Retina (tissue), 1 donor: ENCODE measurements around the gene OLFM1.

Experiments
- DNase-seq: peaks from one replicate; pipeline ENCODE4 v3.0.0-alpha.2; 2016

The OLFM1 gene

DNA sequence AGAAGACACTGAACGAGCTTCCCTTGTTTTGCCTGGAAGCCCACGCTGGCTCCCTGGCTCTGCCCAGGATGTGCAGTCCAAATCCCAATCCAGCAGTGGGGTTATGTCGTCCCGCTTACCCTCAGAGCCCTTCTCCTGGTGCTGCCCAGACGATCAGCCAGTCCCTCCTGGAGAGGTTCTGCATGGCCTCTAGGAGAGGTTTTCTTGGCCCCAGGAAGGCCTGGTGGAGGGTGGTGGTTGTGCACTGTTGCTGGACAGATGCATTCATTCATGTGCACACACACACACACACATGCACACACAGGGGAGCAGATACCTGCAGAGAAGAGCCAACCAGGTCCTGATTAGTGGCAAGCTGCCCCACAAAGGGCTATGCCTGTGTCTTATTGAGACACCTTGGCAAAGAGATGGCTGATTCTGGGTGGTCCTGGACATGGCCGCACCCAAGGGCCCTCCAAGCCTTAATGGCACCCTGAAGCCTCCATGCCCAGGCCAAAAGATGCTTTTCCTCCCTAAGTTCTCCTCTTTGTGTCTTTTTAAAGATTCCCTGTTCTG lies 10.5 kb upstream of the OLFM1 start:
- DNase-seq, result peak; percentile 33

DNA sequence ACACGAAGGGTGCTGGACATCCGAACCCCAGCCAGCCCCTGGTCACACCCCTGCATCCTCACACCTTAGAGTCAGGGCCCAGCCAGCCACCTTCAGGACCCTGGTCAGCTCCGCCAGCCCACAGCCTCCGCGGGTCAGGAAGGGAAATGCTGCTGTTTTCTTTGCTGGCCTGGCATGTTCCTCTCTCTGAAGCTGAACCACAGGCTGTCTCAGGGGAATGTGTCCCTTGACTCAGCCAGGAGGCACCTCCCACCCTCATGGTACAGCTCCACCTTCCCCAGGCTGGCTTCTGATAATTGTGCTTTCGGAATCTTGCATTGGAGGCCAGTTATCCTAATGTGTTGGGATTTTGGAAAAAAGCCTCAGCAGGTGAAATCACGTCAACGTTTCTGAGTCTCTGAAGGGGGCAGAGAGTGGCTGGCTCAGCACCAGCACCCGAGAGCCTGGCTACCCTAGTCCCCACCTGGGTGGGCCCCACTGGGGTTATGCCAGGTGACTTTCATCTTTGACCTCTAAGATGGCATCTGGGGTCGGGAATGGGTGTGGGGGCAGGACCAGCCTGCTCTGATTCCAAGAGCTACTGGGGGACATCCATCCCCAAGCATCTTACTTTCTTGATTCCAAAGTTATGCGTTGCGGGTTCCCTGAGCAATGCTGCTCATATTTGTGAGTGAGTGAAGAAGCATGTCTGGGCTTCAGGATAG lies 9.8 kb upstream of the OLFM1 start:
- DNase-seq, result peak; percentile 44

DNA sequence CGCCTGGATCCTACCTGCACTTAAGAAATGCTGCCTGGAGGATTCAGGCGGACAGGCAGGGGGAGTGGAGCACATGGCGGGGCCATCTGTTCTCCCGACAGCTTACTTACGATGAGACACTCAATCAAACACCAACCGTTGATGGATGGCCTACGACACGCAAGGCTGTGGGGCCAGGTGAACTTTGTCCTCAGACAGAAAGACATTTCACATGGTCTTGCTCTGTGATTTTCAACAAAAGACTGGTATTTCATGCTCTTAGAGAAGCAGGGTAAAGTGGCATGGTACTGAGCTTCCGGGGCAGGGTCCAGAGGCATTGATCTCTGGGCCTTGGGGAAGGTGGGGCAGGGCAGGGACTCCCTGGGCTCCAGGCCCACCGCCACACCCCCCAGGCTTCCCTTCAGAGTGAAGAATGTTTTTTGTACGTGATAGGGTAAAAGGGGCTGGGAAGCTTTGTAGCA lies 9.1 kb upstream of the OLFM1 start:
- DNase-seq, result peak; percentile 44

DNA sequence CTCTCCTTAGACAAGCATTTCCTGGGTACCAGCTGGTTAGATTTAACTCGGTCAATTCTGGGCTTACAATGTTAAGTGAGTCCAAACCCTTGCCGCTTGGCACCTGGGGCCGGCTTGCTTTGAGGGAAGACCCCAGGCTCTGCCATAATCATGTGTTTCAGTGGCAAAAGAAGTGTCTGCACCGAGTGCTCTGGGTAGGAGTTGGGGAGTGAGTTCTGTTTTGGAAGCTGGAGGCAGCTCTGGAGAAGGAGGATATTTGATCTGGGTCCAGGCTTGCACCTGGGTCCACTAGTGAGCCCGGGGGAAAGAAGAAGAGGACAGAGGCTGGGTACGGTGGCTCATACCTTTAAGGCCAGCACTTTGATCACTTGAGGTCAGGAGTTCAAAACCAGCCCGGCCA lies 8.4 kb upstream of the OLFM1 start:
- DNase-seq, result no peak

DNA sequence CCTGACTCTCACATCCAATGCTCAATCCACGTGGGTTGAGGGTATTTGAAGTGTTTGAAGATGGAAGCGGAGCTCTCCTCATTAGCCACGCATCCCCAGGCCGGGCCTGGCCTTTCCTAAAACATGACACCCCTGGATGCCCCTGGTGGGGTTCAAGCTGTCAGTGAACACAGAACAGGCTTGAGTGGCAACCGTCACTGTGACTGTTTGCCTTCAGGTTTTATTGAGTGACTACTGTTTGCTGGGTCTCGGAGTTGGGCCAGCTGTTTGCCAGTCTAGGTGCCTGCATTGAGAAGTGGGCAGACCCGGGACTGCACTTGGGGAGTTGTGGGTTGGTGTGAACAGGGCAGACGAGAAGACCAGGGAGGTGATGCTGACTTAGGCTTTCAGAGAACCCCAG lies 7.8 kb upstream of the OLFM1 start:
- no peak for DNase-seq

DNA sequence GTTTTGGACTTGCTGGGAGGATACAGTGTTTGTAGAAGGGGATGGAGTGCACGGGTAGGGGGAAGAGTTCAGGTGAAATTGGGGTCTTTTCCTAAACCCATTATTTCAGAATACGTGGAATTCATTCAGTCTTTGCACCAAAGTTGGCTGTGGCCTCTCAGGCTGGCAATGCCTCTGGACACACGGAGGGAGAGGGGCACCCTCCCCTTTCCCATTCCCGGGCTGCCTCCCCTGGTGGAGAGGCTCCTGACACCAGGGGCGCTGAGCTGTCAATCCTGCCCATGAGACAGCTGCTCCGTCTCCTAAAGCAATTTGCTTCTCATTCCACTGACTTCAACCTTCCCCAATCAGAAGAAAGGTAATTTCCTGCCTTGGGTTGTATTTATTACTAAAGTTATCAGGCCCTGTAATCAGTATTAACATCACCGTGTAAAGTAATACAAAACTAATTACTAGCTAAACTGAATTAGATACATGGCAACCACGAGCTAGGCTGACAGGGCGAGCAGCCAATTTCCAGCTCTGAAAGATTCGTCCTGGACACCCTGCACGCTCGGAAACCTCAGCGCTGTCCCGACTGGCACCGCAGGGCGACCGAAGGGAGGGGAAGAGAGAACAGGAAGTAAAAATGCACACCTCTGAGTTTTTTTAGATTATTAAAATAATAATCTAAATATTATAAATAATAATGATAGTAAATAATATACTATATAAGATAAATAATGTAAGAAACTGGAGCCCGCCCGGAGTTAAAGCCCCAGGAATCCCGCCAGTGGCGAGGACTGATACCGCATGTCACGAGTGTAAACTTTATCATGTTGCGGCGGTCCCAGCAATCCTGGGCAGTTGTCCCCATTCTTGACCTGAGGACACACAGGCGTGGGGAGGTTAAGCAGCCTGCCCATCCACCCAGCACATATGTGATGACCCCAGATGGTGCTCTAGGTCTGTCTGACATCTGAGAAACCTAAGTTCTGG lies 6.9 kb upstream of the OLFM1 start:
- DNase-seq, result no peak

DNA sequence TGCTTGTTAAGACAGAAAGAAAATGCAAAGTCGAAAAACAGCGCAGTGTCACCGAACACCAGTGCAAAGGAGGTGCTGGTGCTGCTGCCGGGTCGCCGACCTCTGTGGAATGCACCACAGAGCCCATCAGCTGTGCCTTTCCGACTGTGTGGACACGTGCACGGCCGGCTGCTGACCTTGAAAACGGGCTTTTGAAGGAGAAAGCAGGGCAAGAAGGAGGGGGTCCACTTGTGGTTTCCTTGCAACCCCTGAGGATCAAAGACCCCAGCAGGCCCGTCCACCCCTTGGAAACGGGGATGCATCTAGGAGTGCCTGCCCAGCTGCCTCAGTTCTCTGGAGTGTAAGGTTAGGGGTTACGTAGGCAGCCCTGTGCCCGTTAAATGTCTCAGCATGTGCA lies 6.2 kb upstream of the OLFM1 start:
- no peak for DNase-seq

DNA sequence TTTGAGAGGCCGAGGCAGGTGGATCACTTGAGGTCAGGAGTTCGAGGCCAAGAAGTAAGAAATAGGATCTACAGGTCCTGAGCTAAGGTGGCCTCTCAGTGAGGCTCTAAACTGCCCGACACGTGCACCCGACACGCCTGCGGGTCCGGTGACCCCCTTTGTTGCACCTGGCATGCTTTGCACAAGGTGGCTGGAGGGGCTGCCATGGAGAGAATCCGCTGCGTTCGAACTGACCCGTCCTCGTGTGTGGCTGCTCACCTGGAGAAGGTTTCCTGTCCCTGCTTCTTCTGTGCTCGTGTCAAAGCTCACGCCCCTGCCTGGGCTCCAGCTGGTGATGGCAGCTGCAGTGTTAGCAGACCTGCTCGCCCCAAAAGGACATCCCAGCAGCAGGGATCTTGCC lies 5.7 kb upstream of the OLFM1 start:
- DNase-seq, result no peak

DNA sequence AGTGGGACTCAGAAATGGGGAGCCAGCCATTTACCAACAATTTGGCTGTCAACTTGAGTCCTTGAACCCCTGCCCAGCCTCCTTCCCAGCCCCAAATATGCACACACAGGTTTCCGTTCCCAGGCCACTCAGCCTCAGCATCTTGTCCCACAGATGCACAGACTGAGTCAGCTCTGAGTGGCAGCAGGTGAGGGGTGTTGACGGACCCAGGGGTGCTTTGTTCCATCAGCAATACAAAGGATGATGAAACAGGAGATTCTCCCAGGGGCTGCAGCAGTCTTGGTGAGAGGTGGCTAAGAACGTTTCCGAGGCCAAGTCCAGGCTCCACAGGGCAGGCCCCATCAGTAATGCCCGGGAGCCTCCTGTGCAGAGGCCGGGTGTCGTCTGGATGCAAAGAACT lies 4.9 kb upstream of the OLFM1 start:
- no peak for DNase-seq

DNA sequence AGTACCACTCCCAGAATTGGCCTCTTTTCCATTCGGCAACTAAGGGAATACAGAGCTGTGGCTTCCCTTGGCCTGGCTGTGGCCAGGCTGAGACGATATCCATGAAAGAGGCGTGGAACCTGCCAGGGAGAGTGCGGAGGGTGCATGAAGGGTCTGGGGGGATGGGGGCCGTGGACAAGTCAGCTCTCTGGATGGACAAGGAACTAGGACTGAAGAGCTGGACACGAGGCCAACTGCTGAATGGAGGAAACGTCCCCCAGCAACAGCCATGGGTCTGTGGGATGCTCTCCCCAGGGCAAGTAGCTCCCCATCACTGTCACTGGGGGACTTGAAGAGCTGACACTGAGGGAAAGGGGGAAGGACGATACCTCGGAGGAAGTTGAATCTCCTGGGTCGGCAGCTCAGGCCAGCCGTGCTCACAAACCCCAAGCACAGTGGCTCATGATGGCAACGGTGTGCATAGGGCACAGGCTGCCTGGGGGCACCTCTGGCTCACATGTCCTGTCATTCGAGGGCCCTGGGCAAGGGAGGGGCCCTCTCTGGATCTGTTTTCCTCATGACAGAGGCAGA lies 4.1 kb upstream of the OLFM1 start:
- DNase-seq, result no peak

DNA sequence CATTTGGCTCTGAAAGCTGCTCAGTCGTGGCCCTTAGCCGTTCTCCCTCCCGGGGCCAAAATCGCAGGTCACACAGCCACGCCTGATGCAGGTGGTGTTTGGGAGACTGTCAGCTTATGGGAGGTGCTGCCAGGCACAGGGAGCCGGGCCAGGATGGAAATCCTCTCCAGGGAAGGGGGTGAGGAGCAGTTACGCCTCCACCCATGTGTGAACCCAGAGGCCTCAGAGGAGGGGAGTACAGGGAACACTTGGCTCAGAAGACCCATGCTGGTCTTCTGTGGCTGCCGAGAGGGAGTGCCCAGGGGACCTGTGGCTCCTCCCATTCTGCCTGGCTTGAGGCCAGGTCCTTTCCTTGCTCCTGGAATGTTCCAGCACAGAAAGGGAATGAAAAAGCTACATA lies 3.6 kb upstream of the OLFM1 start:
- DNase-seq, result no peak

DNA sequence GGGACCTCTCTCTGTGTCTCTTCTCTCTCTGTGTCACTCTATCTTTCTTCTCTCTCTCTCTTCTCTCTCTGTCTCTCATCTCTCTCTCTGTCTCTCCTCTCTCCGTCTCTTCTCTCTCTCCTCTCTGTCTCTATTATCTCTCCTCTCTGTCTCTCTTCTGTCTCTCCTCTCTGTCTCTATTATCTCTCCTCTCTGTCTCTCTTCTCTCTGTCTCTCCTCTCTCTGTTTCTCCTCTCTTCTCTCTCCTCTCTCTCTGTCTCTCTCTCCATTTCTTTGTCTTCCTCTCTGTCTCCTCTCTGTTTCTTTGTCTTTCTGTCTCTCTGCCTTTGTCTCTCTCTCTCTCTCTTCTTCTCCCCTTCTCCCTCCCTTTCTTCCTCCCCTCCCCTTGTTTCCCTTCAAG lies 3.2 kb upstream of the OLFM1 start:
- no peak for DNase-seq

DNA sequence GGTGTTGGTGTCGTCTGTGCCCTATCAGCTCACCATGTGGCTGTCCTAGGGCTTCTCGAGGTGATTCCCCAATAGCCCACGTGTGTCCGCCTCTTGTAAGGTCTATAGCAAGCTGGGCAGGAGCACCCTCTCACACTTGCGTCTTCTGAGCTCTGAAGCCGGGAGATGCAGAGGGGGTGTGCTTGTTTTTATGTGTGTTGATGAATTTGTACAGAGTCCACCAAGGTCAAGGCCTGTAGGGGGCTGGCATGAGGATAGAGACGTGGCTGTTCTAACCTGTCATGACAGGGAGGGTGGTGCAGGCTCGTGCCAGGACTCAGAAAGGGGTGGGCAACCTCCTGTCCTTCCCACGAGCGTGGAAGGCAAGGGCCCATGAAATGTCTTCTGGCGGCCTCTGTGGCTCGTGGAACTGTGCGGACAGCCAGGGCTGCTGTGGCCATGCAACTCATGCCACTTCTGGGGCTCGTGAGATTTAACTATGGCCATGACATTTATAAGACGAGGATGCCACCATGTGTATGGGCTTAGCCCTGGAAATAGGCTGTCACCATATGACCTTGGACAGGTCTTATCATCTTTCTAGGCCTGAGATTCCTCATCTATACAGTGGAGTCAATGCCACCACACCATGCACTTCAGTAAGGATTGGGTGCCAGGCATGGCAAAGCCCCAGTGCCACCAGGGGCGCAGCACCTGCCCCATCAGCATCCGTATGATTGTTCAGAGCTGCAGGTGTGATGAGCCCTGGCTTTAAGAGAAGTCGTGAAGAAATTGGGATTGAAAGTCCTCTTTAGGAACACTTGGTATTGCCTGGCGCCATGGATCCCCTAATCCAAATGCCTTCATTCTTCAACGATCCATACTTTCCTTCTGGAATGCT lies 2.3 kb upstream of the OLFM1 start:
- no peak for DNase-seq

DNA sequence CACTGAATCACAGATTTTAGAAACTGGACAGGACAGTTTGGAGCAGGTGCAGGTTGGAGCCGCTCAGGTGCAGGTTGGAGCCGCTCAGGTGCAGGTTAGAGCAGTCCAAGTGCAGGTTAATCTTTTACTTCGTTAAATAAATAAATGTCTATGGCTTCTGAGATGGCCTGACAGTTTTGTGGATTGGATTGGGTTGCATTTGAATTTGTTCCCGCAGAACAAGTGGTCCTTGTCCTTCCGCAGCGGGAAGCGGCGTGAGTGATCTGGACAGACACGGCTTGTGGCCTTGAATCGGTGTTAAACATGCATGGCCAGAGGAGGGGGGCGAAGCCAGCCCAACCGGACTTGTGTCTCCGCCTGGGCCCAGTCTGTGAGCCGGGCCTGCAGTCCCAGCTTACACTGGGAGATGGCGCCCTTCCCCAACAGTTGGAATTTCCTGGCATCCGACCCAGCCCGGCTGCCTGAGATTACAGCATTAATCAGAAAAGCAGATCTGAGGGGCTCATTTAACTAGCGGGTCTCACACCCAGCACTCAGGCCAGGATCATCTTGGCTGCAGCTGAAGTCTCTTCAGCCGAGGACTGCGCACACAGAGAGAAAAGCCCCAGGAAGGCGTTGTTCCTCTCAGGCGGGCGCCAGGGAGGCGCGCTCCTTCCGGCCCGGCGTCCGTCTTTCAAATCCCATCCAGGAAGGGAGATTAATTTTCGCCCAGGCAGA lies 1.5 kb upstream of the OLFM1 start:
- peak; percentile 95 for DNase-seq

DNA sequence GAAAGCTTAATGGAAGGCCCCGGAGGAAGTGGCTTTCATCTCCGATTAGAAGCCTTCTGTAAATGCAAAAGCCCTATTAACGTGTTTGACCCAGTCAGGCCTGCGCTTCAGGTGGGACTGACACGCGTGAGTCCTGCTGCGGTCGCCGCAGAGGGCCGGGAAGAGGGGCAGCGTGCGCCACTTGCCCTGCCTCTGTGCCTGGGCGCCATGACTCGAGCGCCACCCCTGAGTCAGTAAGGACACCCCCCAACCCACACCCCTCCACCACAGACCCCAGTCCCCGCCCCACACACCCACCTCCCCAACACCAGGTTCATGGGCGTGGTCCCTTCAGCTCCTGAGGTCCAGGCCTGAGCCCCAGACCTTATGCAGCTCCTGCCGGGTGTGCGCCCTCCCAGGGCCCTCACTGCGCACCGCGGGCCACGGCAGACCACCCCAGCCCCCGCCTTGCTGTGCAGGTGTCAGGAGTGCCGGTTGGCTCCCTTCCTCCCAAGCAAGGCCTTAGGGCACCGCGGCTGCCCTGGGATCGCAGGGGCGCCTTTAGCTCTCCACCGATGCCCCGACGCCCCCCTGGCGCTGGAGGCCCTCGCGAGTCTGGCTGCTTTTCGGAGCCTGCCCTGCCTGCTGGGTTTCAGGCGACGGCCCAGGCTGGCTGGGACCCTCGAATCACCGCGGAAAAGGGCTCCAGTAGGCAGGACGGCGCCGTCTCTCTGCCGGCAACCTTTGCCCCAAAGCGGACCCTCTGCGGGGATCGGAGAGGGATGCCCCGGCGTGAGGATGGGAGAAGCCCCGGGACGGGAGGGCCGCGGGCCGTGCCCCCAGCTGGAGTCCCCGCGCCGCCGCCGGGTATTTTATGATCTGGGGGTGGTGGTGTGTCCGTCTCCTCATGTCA lies 625 bp upstream of the OLFM1 start:
- DNase-seq, result peak; percentile 79

DNA sequence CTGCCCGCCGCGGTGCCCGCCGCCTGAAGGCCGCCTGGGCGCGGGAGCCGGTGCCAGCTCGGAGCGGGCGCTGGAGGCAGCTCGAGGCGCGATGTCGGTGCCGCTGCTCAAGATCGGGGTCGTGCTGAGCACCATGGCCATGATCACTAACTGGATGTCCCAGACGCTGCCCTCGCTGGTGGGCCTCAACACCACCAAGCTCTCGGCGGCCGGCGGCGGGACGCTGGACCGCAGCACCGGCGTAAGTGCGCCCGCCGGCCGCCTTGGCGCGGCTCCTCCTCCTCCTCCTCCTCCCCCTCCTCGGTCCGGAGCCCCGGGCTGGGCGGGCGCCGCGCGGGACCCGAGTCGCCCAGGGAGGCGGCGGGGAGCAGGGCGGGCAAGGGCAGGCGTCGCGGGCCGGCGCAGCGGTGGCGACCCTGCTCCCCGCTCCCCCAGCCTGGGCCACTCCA lies 455 bp downstream of the OLFM1 start:
- DNase-seq, result no peak

DNA sequence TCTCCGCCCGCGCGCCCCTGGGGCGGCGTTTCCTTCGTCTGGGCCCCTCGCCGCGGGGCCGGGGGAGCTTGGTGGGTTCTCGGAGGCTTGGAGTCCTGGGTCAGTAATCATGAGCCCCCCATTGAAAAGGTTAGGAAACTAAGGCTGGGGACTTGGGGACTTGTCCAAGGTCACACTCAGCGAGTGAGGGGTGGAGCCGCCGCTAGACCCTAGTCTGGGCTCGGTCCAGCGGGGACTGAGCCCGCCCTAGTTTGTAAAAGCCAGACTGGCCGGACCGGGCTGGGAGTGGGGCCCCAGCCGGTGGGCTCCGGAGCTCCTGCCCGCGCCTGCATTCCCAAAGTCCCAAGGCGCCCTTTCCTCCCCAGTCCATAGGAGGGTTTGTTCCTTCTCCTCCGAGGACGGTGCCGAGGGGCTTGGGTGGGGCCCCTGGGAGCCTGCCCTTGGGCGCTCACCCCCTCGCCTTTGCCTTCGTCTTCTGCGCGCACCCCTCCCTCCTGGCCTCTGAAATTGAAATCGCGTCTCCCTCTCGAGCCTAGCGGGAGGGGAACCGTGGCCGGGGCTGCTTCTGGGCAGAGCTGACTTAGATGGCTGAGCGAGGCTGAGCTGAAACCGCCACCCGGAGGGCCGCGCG lies 995 bp downstream of the OLFM1 start:
- peak; percentile 50 for DNase-seq

DNA sequence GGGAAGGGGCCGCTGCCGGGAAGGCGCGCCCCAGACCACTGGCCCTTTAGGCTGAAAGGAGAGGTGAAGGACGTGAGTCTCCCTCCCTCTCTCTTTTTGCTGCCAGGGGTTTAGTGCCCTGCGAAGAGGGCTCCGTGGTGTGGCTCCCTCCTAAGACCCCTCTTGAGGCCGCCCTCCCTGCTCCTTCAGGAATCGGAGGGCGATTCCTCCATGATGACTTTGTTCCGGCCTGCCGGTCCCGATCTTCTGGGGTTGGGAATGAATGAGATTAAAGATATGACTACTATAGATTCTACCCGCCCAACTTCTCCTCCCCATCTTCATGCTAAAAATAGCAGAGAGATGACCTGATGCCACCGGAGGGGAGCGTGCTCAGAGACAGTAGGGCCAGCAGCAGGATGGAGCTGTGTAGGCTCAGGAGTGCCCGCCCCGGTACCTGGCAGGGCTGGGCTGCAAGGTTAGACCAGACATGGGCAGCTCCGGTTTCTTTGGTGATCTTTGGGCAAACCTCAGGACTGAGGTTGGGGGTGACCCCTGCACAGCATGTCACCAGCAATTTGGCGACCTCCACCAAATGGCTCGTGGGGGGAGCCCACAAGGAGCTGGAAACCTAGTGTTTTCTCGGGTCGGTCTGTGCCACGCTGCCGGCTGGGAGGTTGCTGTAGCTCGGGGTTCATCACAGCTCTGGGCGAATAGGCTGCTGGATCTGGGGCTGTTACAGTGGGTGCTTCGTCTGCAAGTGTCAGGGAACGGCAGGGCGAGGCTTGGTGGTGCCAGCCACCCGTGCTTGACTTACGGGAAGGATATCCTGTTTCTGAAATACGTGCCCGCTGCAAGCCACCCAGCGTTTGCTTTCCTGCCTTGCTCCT lies 1.7 kb downstream of the OLFM1 start:
- DNase-seq, result peak; percentile 59

DNA sequence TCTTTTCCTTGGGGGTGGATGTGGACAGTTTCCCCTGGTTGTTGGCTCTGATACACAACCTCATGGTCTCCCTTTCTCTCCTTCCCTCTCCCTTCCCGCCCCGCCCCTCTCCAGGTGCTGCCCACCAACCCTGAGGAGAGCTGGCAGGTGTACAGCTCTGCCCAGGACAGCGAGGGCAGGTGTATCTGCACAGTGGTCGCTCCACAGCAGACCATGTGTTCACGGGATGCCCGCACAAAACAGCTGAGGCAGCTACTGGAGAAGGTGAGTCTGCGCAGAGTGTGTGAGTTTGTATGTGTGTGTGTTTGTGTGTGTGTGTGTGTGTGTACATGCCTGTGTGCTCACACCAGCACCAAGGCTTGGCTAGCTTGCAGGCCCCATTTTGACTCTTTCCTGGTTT lies 2.6 kb downstream of the OLFM1 start:
- no peak for DNase-seq
